Measurements from ENCODE around the gene MCOLN3. TPM values are rescaled to one million over a fixed set of nuclear protein-coding genes. Genes with fewer than 3 reads are reported as not detected.

Gene MCOLN3
- not detected for total RNA-seq

- FAIRE-seq (no peak), DNase-seq (ENCODE audit: low spot score in 2 of 2) (peak in 1 of 2 donors; percentile 38)
Observed at GRCh38 chr1:85048296-85049064, at the start of gene MCOLN3. Gene MCOLN3, minus strand, starts transcription at chr1:85048500. Its CDS starts 3,140 bp downstream, at chr1:85045360.

- DNase-seq (ENCODE audit: low spot score in 2 of 2) (no peak), FAIRE-seq (no peak)
Observed at GRCh38 chr1:85093644-85094043, 45.3 kb upstream of the MCOLN3 start.

GRCh38 chr1:85091671-85092280 lies 43.5 kb upstream of the MCOLN3 start:
- DNase-seq (ENCODE audit: low spot score in 2 of 2) (no peak), FAIRE-seq (no peak)

- FAIRE-seq (no peak), DNase-seq (ENCODE audit: low spot score in 2 of 2) (no peak)
Observed at GRCh38 chr1:85090225-85090624, 41.9 kb upstream of the MCOLN3 start.

- DNase-seq (ENCODE audit: low spot score in 2 of 2): no peak
- FAIRE-seq: no peak
Observed at GRCh38 chr1:85089203-85089602, 40.9 kb upstream of the MCOLN3 start.

GRCh38 chr1:85088408-85088784 lies 40.1 kb upstream of the MCOLN3 start:
- no peak for DNase-seq (ENCODE audit: low spot score in 2 of 2)
- FAIRE-seq: no peak

GRCh38 chr1:85087659-85088407 lies 39.5 kb upstream of the MCOLN3 start:
- no peak for FAIRE-seq
- DNase-seq (ENCODE audit: low spot score in 2 of 2): no peak

GRCh38 chr1:85085417-85085816 lies 37.1 kb upstream of the MCOLN3 start:
- FAIRE-seq (no peak), DNase-seq (ENCODE audit: low spot score in 2 of 2) (no peak)

GRCh38 chr1:85078903-85079302 lies 30.6 kb upstream of the MCOLN3 start:
- no peak for FAIRE-seq
- DNase-seq (ENCODE audit: low spot score in 2 of 2): no peak

GRCh38 chr1:85074365-85074964 lies 26.2 kb upstream of the MCOLN3 start:
- no peak for FAIRE-seq

GRCh38 chr1:85070972-85071492 lies 22.7 kb upstream of the MCOLN3 start:
- FAIRE-seq: no peak
- no peak for DNase-seq (ENCODE audit: low spot score in 2 of 2)

More at GRCh38 chr1:85074365-85074964, 26.2 kb upstream of the MCOLN3 start:
- DNase-seq (ENCODE audit: low spot score in 2 of 2): no peak

GRCh38 chr1:85068846-85069245 lies 20.5 kb upstream of the MCOLN3 start:
- FAIRE-seq: no peak
- no peak for DNase-seq (ENCODE audit: low spot score in 2 of 2)

GRCh38 chr1:85065550-85065949 lies 17.2 kb upstream of the MCOLN3 start:
- no peak for FAIRE-seq
- DNase-seq (ENCODE audit: low spot score in 2 of 2): no peak

- FAIRE-seq (no peak), DNase-seq (ENCODE audit: low spot score in 2 of 2) (no peak)
Observed at GRCh38 chr1:85062425-85063026, 14.2 kb upstream of the MCOLN3 start.

- DNase-seq (ENCODE audit: low spot score in 2 of 2): peak; percentile 75 to 87
Observed at GRCh38 chr1:85061711-85062424, 13.6 kb upstream of the MCOLN3 start.

GRCh38 chr1:85060038-85060437 lies 11.7 kb upstream of the MCOLN3 start:
- FAIRE-seq (no peak), DNase-seq (ENCODE audit: low spot score in 2 of 2) (no peak)

More at GRCh38 chr1:85061711-85062424, 13.6 kb upstream of the MCOLN3 start:
- FAIRE-seq: peak; percentile 36

- no peak for DNase-seq (ENCODE audit: low spot score in 2 of 2)
- FAIRE-seq: no peak
Observed at GRCh38 chr1:85059563-85059962, 11.3 kb upstream of the MCOLN3 start.

GRCh38 chr1:85058786-85059185 lies 10.5 kb upstream of the MCOLN3 start:
- DNase-seq (ENCODE audit: low spot score in 2 of 2) (no peak), FAIRE-seq (no peak)

GRCh38 chr1:85058311-85058710 lies 10.0 kb upstream of the MCOLN3 start:
- no peak for FAIRE-seq
- no peak for DNase-seq (ENCODE audit: low spot score in 2 of 2)

GRCh38 chr1:85054664-85055063 lies 6.4 kb upstream of the MCOLN3 start:
- FAIRE-seq (no peak), DNase-seq (ENCODE audit: low spot score in 2 of 2) (no peak)

Measured in frontal cortex (tissue), 4 donors.